SKM-1 treated with dmso at 0.1 percent for 144 hours (cell line): ENCODE data around the gene PGLYRP2.
"Not testable (repeated sequence)": the region's sequence is repeated elsewhere in the genome, so short reads cannot be mapped to it uniquely, and the experiment has no call there.

Source experiments
- DNase-seq: peaks from one replicate; lab custom pipeline; 2025; ENCODE audit not compliant: unreplicated experiment; lab: John Stamatoyannopoulos, UW

The PGLYRP2 gene

GRCh38 chr19:15479391-15480345, at the start of gene PGLYRP2:
PGLYRP2 (minus strand) TSS chr19:15479501; CDS start chr19:15479371, 130 bp downstream.
- no peak for DNase-seq

GRCh38 chr19:15527705-15528104, 48.4 kb upstream of the PGLYRP2 start:
- no peak for DNase-seq

- DNase-seq: no peak
Observed at GRCh38 chr19:15526408-15526807, 47.1 kb upstream of the PGLYRP2 start.

GRCh38 chr19:15525291-15525690, 46.0 kb upstream of the PGLYRP2 start:
- no peak for DNase-seq

GRCh38 chr19:15524781-15525180, 45.5 kb upstream of the PGLYRP2 start:
- DNase-seq: no peak

GRCh38 chr19:15519433-15519976, 40.2 kb upstream of the PGLYRP2 start:
- DNase-seq: no peak

- DNase-seq: no peak
Observed at GRCh38 chr19:15517778-15518177, 38.5 kb upstream of the PGLYRP2 start.

GRCh38 chr19:15516363-15516762, 37.1 kb upstream of the PGLYRP2 start:
- DNase-seq: no peak

- DNase-seq: not testable (repeated sequence)
Observed at GRCh38 chr19:15515227-15515625, 35.9 kb upstream of the PGLYRP2 start.

- no peak for DNase-seq
Observed at GRCh38 chr19:15511671-15512424, 32.5 kb upstream of the PGLYRP2 start.

GRCh38 chr19:15508035-15508710, 28.9 kb upstream of the PGLYRP2 start, which contains the start of gene CYP4F22:
CYP4F22 (plus strand) TSS chr19:15508525; CDS start chr19:15525337, 16,812 bp downstream.
- DNase-seq: no peak

- DNase-seq: no peak
Observed at GRCh38 chr19:15507068-15508034, 28.1 kb upstream of the PGLYRP2 start.

GRCh38 chr19:15506074-15506571, 26.8 kb upstream of the PGLYRP2 start:
- DNase-seq: no peak

GRCh38 chr19:15502264-15502663, 23.0 kb upstream of the PGLYRP2 start:
- no peak for DNase-seq

GRCh38 chr19:15501596-15501995, 22.3 kb upstream of the PGLYRP2 start:
- DNase-seq: no peak

GRCh38 chr19:15498910-15499309, 19.6 kb upstream of the PGLYRP2 start:
- no peak for DNase-seq

- DNase-seq: no peak
Observed at GRCh38 chr19:15498156-15498858, 19.0 kb upstream of the PGLYRP2 start.

GRCh38 chr19:15495151-15495550, 15.8 kb upstream of the PGLYRP2 start:
- no peak for DNase-seq
